KMS-11 (cell line): ENCODE results near the gene SLC22A3.

Source experiments
- H2AFZ ChIP-seq: fragments of 200-600 bp; sonication (generic); 2 replicates; pipeline ENCODE4 v1.6.1; 2016; ENCODE audit warnings: antibody characterized with exemption, mixed run types, low read depth
- H3K27ac ChIP-seq: fragments of 200-600 bp; sonication (generic); 2 replicates; pipeline ENCODE4 v1.6.1; 2016; ENCODE audit warnings: mild to moderate bottlenecking, mixed run types
- H3K27me3 ChIP-seq: fragments of 200-600 bp; sonication (generic); 2 replicates; pipeline ENCODE4 v1.6.1; 2017; ENCODE audit warnings: mild to moderate bottlenecking, low read depth, mixed run types, moderate library complexity; ENCODE audit not compliant: insufficient read depth
- H3K36me3 ChIP-seq: fragments of 200-600 bp; sonication (generic); 2 replicates; pipeline ENCODE4 v1.6.1; 2017; ENCODE audit warnings: mild to moderate bottlenecking, mixed run types; ENCODE audit not compliant: insufficient read depth
- H3K4me1 ChIP-seq: fragments of 200-600 bp; sonication (generic); 2 replicates; pipeline ENCODE4 v1.6.1; 2016; ENCODE audit warnings: mild to moderate bottlenecking, low read depth, mixed run types; ENCODE audit not compliant: poor library complexity, severe bottlenecking
- H3K4me2 ChIP-seq: fragments of 200-600 bp; sonication (generic); 2 replicates; pipeline ENCODE4 v1.7.0; 2016; ENCODE audit warnings: mild to moderate bottlenecking, mixed run types
- H3K4me3 ChIP-seq: fragments of 200-600 bp; sonication (generic); IDR thresholded peaks from 2 replicates; pipeline ENCODE4 v1.6.1; 2017; ENCODE audit warnings: low read depth, low read length, mixed read lengths; ENCODE audit not compliant: insufficient read depth
- H3K79me2 ChIP-seq: fragments of 200-600 bp; sonication (generic); 2 replicates; pipeline ENCODE4 v1.6.1; 2016; ENCODE audit warnings: low read depth, mixed run types; ENCODE audit not compliant: insufficient read depth
- H3K9ac ChIP-seq: fragments of 200-600 bp; sonication (generic); 2 replicates; pipeline ENCODE4 v1.6.1; 2016; ENCODE audit warnings: mild to moderate bottlenecking, mixed run types
- H4K20me1 ChIP-seq: fragments of 200-600 bp; sonication (generic); 2 replicates; pipeline ENCODE4 v1.6.1; 2016; ENCODE audit warnings: mild to moderate bottlenecking, mixed run types; ENCODE audit not compliant: insufficient read depth
- CTCF ChIP-seq: fragments of 200-600 bp; sonication (generic); conservative IDR thresholded peaks from 2 replicates; pipeline ENCODE4 v1.6.1; 2017; ENCODE audit warnings: low read depth, mild to moderate bottlenecking, antibody characterized with exemption, low read length, moderate library complexity, mixed read lengths

SLC22A3 gene

GRCh38 chr6:160331753-160332152 is 16.4 kb upstream of the SLC22A3 start:
- no peak for TF ChIP-seq CTCF
- Histone ChIP-seq H3K27ac (no peak overlapping the region), H3K36me3 (no peaks in the 10 kb centered on the region), H3K4me2 (no peak overlapping the region), H3K9ac (no peak overlapping the region), H3K79me2 (no peaks in the 10 kb centered on the region), H4K20me1 (no peaks in the 10 kb centered on the region), H3K4me1 (no peaks in the 10 kb centered on the region), H3K27me3 (no peaks in the 10 kb centered on the region), H2AFZ (no peak overlapping the region), H3K4me3 (no peak overlapping the region)

DNA sequence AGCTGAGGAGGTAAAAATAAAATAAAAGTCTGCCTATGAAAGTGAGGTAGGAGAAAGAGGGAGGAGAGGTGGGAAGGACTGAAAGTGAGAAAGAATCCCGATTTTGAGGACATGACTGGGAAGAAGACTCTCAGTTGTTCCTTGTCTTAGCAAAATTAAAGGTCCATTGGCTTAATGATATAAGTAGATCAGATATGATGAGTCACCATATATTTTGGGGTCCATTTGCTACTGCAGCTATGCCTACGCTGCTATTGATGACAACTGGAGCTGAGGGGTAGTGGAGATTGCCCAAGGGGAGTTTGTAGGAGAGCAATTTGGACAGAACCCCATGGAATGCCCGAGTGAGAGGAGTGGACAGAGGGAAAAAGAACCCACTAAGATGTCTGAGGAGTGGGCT is 15.1 kb upstream of the SLC22A3 start:
- H3K4me2 ChIP-seq, result no peak overlapping the region
- no peak overlapping the region for H2AFZ ChIP-seq
- TF ChIP-seq CTCF, result no peak
- no peak overlapping the region for H3K4me3 ChIP-seq
- no peaks in the 10 kb centered on the region for H3K36me3 ChIP-seq
- H4K20me1 ChIP-seq, result no peaks in the 10 kb centered on the region
- no peaks in the 10 kb centered on the region for H3K27me3 ChIP-seq
- no peak overlapping the region for H3K9ac ChIP-seq
- H3K4me1 ChIP-seq, result no peaks in the 10 kb centered on the region
- H3K27ac ChIP-seq, result no peak overlapping the region
- H3K79me2 ChIP-seq, result no peaks in the 10 kb centered on the region

DNA sequence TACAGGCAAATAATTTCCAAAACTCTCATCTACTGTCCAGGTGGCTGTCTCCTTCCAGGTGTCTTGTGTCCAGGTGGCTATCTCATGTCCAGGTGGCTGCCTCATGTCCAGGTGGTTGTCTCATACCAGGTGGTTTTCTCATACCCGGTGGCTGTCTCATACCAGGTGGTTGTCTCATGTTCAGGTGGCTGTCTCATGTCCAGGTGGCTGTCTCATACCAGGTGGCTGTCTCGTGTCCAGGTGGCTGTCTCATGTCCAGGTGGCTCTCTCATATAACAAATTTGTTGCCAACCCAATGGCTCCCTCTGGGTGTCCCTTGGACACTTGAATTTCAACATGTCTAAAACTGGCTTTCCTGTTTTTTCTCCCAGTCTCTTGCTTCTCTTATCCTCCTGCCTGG is 14.3 kb upstream of the SLC22A3 start:
- H4K20me1 ChIP-seq, result no peaks in the 10 kb centered on the region
- no peaks in the 10 kb centered on the region for H3K79me2 ChIP-seq
- no peak overlapping the region for H3K9ac ChIP-seq
- H3K4me3 ChIP-seq, result no peak overlapping the region
- H3K27me3 ChIP-seq, result no peaks in the 10 kb centered on the region
- no peak overlapping the region for H3K4me2 ChIP-seq
- TF ChIP-seq CTCF, result no peak
- H2AFZ ChIP-seq, result no peak overlapping the region
- H3K36me3 ChIP-seq, result no peaks in the 10 kb centered on the region
- no peaks in the 10 kb centered on the region for H3K4me1 ChIP-seq
- no peak overlapping the region for H3K27ac ChIP-seq

DNA sequence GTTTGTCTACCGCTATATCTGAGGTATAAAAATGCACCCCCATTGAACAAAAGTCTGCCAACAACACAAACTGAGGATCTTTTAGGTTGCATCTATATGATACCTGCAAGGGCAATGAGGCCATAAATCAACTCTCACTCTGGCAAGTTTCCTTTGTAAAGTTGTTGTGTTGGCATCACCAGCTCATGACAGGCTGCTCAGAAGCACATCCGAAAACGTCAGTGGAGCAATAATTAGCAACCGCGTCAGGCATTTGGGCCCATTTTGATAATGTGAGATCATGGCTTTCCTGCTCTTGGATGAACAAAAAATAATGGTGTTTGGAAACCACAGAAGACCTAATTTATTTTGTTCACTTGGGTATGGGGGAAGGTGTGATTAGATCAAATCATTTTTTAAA is 12.0 kb upstream of the SLC22A3 start:
- Histone ChIP-seq H4K20me1 (no peaks in the 10 kb centered on the region), H3K4me2 (no peak overlapping the region), H3K27me3 (no peaks in the 10 kb centered on the region), H3K4me3 (no peak overlapping the region), H3K79me2 (no peaks in the 10 kb centered on the region), H3K36me3 (no peaks in the 10 kb centered on the region), H3K4me1 (no peaks in the 10 kb centered on the region), H3K27ac (no peak overlapping the region), H3K9ac (no peak overlapping the region), H2AFZ (no peak overlapping the region)
- TF ChIP-seq CTCF, result no peak

GRCh38 chr6:160337301-160337700 is 10.9 kb upstream of the SLC22A3 start:
- Histone ChIP-seq H3K27ac (no peak overlapping the region), H3K27me3 (no peaks in the 10 kb centered on the region), H3K9ac (no peak overlapping the region), H4K20me1 (no peaks in the 10 kb centered on the region), H2AFZ (no peak overlapping the region), H3K4me3 (no peak overlapping the region), H3K4me2 (no peak overlapping the region), H3K36me3 (no peaks in the 10 kb centered on the region), H3K79me2 (no peaks in the 10 kb centered on the region), H3K4me1 (no peaks in the 10 kb centered on the region)
- no peak for TF ChIP-seq CTCF
